Loucy (cell line): ENCODE results near the gene RANBP3.

Source experiments
- H2AFZ ChIP-seq: fragments of 200-600 bp; sonication (generic); 2 replicates; pipeline ENCODE4 v1.6.0; 2016; ENCODE audit warnings: antibody characterized with exemption, mild to moderate bottlenecking, low read length, moderate library complexity
- H3F3A ChIP-seq: fragments of 200-600 bp; 2 replicates; pipeline ENCODE4 v1.6.0; 2016; ENCODE audit warnings: antibody characterized with exemption, low read depth, mild to moderate bottlenecking
- H3K27me3 ChIP-seq: fragments of 200-600 bp; sonication (generic); 2 replicates; pipeline ENCODE4 v1.6.1; 2014; ENCODE audit warnings: low read length, mild to moderate bottlenecking; ENCODE audit not compliant: insufficient read depth, poor library complexity, severe bottlenecking
- H3K36me3 ChIP-seq: fragments of 200-600 bp; sonication (generic); 2 replicates; pipeline ENCODE4 v1.6.1; 2016; ENCODE audit warnings: low read length; ENCODE audit not compliant: insufficient read depth
- H3K4me1 ChIP-seq: fragments of 200-600 bp; sonication (generic); 2 replicates; pipeline ENCODE4 v1.5.1; 2014; ENCODE audit warnings: low read length, mild to moderate bottlenecking; ENCODE audit not compliant: insufficient read depth, poor library complexity, severe bottlenecking
- H3K4me2 ChIP-seq: fragments of 200-600 bp; sonication (generic); 2 replicates; pipeline ENCODE4 v1.6.0; 2014; ENCODE audit warnings: antibody characterized with exemption, low read length, low read depth, mild to moderate bottlenecking; ENCODE audit not compliant: poor library complexity, severe bottlenecking
- H3K4me3 ChIP-seq: fragments of 200-600 bp; sonication (generic); 2 replicates; pipeline ENCODE4 v1.5.1; 2014; ENCODE audit warnings: low read length, mild to moderate bottlenecking, mixed read lengths; ENCODE audit not compliant: poor library complexity, severe bottlenecking
- H3K79me2 ChIP-seq: fragments of 200-600 bp; sonication (generic); 2 replicates; pipeline ENCODE4 v1.6.1; 2014; ENCODE audit warnings: low read length; ENCODE audit not compliant: insufficient read depth
- H3K9ac ChIP-seq: fragments of 200-600 bp; sonication (generic); 2 replicates; pipeline ENCODE4 v1.6.0; 2014; ENCODE audit warnings: mild to moderate bottlenecking, low read depth, low read length, moderate library complexity; ENCODE audit not compliant: poor library complexity, severe bottlenecking
- H3K9me2 ChIP-seq: fragments of 200-600 bp; sonication (generic); replicated peaks from 2 replicates; pipeline ENCODE4 v1.6.1; 2016; ENCODE audit warnings: low read depth, low read length, mixed read lengths
- H3K9me3 ChIP-seq: fragments of 200-600 bp; sonication (generic); 2 replicates; pipeline ENCODE4 v1.6.1; 2014; ENCODE audit warnings: mild to moderate bottlenecking, antibody characterized with exemption, low read length, low read depth; ENCODE audit not compliant: insufficient read depth
- H4K20me1 ChIP-seq: fragments of 200-600 bp; sonication (generic); 2 replicates; pipeline ENCODE4 v1.6.0; 2014; ENCODE audit warnings: antibody characterized with exemption, low read length, mild to moderate bottlenecking; ENCODE audit not compliant: insufficient read depth, poor library complexity, severe bottlenecking
- CTCF ChIP-seq: fragments of 200-600 bp; sonication (generic); conservative IDR thresholded peaks from 2 replicates; pipeline ENCODE4 v1.5.1; 2014; ENCODE audit warnings: mild to moderate bottlenecking, antibody characterized with exemption, low read length
- EZH2phosphoT487 ChIP-seq: fragments of 200-600 bp; IDR thresholded peaks from 2 replicates; pipeline ENCODE4 v1.6.1; 2018; ENCODE audit warnings: antibody characterized with exemption, mild to moderate bottlenecking, moderate library complexity, borderline replicate concordance

The RANBP3 gene

GRCh38 chr19:6014551-6015135 lies 36.7 kb upstream of the RANBP3 start:
- Histone ChIP-seq H3K4me1 (no peaks in the 10 kb centered on the region), H3K4me3 (no peak overlapping the region), H3K27me3 (no peaks in the 10 kb centered on the region), H3K4me2 (no peak overlapping the region), H4K20me1 (no peaks in the 10 kb centered on the region), H3K9me2 (no peaks in the 10 kb centered on the region), H3K36me3 (no peaks in the 10 kb centered on the region), H3K79me2 (no peaks in the 10 kb centered on the region), H3K9me3 (no peaks in the 10 kb centered on the region), H3K9ac (no peak overlapping the region), H2AFZ (no peak overlapping the region), H3F3A (no peaks in the 10 kb centered on the region)
- TF ChIP-seq CTCF (no peak), EZH2phosphoT487 (no peak)

- Histone ChIP-seq H3K79me2 (no peaks in the 10 kb centered on the region), H3K9me2 (no peaks in the 10 kb centered on the region), H3K4me1 (no peaks in the 10 kb centered on the region), H2AFZ (no peak overlapping the region), H3K9ac (no peak overlapping the region), H3K9me3 (no peaks in the 10 kb centered on the region), H3F3A (no peaks in the 10 kb centered on the region), H3K4me2 (no peak overlapping the region), H3K27me3 (no peaks in the 10 kb centered on the region), H3K36me3 (no peaks in the 10 kb centered on the region), H4K20me1 (no peaks in the 10 kb centered on the region), H3K4me3 (no peak overlapping the region)
- no peak for TF ChIP-seq CTCF
- no peak for TF ChIP-seq EZH2phosphoT487
Observed at GRCh38 chr19:6012426-6013170, 34.7 kb upstream of the RANBP3 start.

- Histone ChIP-seq H3K36me3 (no peaks in the 10 kb centered on the region), H3K79me2 (no peaks in the 10 kb centered on the region), H3K27me3 (no peaks in the 10 kb centered on the region), H3F3A (no peaks in the 10 kb centered on the region), H3K9me2 (no peaks in the 10 kb centered on the region), H3K9ac (no peak overlapping the region), H2AFZ (no peak overlapping the region), H4K20me1 (no peaks in the 10 kb centered on the region), H3K4me2 (no peak overlapping the region), H3K9me3 (no peaks in the 10 kb centered on the region), H3K4me3 (no peak overlapping the region), H3K4me1 (no peaks in the 10 kb centered on the region)
- TF ChIP-seq EZH2phosphoT487, result no peak
- TF ChIP-seq CTCF, result no peak
Observed at GRCh38 chr19:6011794-6012193, 33.9 kb upstream of the RANBP3 start.
